ENCODE measurements around the gene RNF207.

Gene RNF207

GRCh38 chr1:6256645-6257044 lies 50.7 kb downstream of the RNF207 start:
- TF ChIP-seq CTCF (IDR thresholded peaks at IDR 0.05; ENCODE audit: low read depth, low read length), result no peak
- DNase-seq (ENCODE audit: low read depth, low spot score), result no peak

GRCh38 chr1:6257541-6258069 lies 51.7 kb downstream of the RNF207 start:
- in situ Hi-C loops (cut with HindIII; ENCODE audit: low sequenced_read_pairs), result no loop called here
- DNase-seq (ENCODE audit: low read depth, low spot score), result no peak
- TF ChIP-seq CTCF (IDR thresholded peaks at IDR 0.05; ENCODE audit: low read depth, low read length), result no peak
- no peak overlapping the region for H3K4me3 ChIP-seq (ENCODE audit: low read depth, low read length)

More at GRCh38 chr1:6256645-6257044, 50.7 kb downstream of the RNF207 start:
- H3K4me3 ChIP-seq (ENCODE audit: low read depth, low read length), result no peak overlapping the region
- in situ Hi-C loops (cut with HindIII; ENCODE audit: low sequenced_read_pairs), result no loop called here

GRCh38 chr1:6258675-6259074 lies 52.8 kb downstream of the RNF207 start:
- no peak for DNase-seq (ENCODE audit: low read depth, low spot score)
- no peak for TF ChIP-seq CTCF (IDR thresholded peaks at IDR 0.05; ENCODE audit: low read depth, low read length)
- no peak overlapping the region for H3K4me3 ChIP-seq (ENCODE audit: low read depth, low read length)
- in situ Hi-C loops (cut with HindIII; ENCODE audit: low sequenced_read_pairs), result no loop called here

- DNase-seq (ENCODE audit: low read depth, low spot score), result peak; percentile 68
- no peak for TF ChIP-seq CTCF (IDR thresholded peaks at IDR 0.05; ENCODE audit: low read depth, low read length)
- H3K4me3 ChIP-seq (ENCODE audit: low read depth, low read length), result peak overlapping the region; percentile 46
- in situ Hi-C loops (cut with HindIII; ENCODE audit: low sequenced_read_pairs), result no loop called here
Measured at GRCh38 chr1:6259491-6260362, 53.8 kb downstream of the RNF207 start.

- H3K4me3 ChIP-seq (ENCODE audit: low read depth, low read length), result peak overlapping the region; percentile 46
- no peak for DNase-seq (ENCODE audit: low read depth, low spot score)
- TF ChIP-seq CTCF (IDR thresholded peaks at IDR 0.05; ENCODE audit: low read depth, low read length), result no peak
- in situ Hi-C loops (cut with HindIII; ENCODE audit: low sequenced_read_pairs), result no loop called here
Measured at GRCh38 chr1:6260433-6260934, 54.6 kb downstream of the RNF207 start.

- in situ Hi-C loops (cut with HindIII; ENCODE audit: low sequenced_read_pairs), result no loop called here
- peak; percentile 25 for DNase-seq (ENCODE audit: low read depth, low spot score)
- TF ChIP-seq CTCF (IDR thresholded peaks at IDR 0.05; ENCODE audit: low read depth, low read length), result no peak
- peak within 1 kb of the TSS; percentile 46 for H3K4me3 ChIP-seq (ENCODE audit: low read depth, low read length)
Measured at GRCh38 chr1:6260961-6261614, 55.2 kb downstream of the RNF207 start, which contains the start of gene GPR153. Gene GPR153 (minus strand): TSS chr1:6261098. CDS start chr1:6254905, 6,193 bp downstream.
